K562 (cell line): ENCODE results near the gene N4BP2. TPM values are rescaled to one million over a fixed set of nuclear protein-coding genes. Genes with fewer than 3 reads are reported as not detected.

Source experiments
- E4F1 ChIP-seq: fragments of 250-450 bp; sonication (Bioruptor Pico); IDR thresholded peaks from 2 replicates; pipeline ENCODE4 v1.5.0; 2021; ENCODE audit warnings: mild to moderate bottlenecking, borderline replicate concordance
- ELF2 ChIP-seq: fragments of 250-450 bp; sonication (Bioruptor Pico); IDR thresholded peaks from 2 replicates; pipeline ENCODE4 v1.5.0; 2021; ENCODE audit warnings: mild to moderate bottlenecking
- GATAD2B ChIP-seq: fragments of 450-650 bp; IDR thresholded peaks from 2 replicates; pipeline ENCODE4 v1.6.1; 2017; ENCODE audit warnings: mild to moderate bottlenecking, borderline replicate concordance
- MTA2 ChIP-seq: fragments of 450-650 bp; IDR thresholded peaks from 2 replicates; pipeline ENCODE4 v1.6.1; 2016; ENCODE audit warnings: low read depth
- NBN ChIP-seq: fragments of 450-650 bp; IDR thresholded peaks from 2 replicates; pipeline ENCODE4 v1.6.1; 2016; ENCODE audit warnings: low read depth, mild to moderate bottlenecking
- NONO ChIP-seq, 2 experiments: fragments of 200-400 bp in 1 of 2; fragments of 450-650 bp in 1 of 2; formaldehyde crosslinking in 1 of 2; IDR thresholded peaks; 2 replicates each; pipeline ENCODE4 v1.6.1; 2017; ENCODE audit warnings: low read depth in 2 of 2, mild to moderate bottlenecking in 2 of 2, moderate library complexity in 2 of 2, low read length in 1 of 2
- PHF8 ChIP-seq: fragments of 200-600 bp; sonication (generic); IDR thresholded peaks from 2 replicates; pipeline ENCODE4 v1.6.1; 2012; ENCODE audit warnings: mixed run types, mild to moderate bottlenecking, inconsistent platforms, low read length, moderate library complexity, borderline replicate concordance
- PML ChIP-seq: IDR thresholded peaks from 2 replicates; pipeline ENCODE4 v1.6.1; 2012; ENCODE audit warnings: low read length, inconsistent platforms
- RBM14 ChIP-seq: fragments of 200-400 bp; formaldehyde crosslinking; IDR thresholded peaks from 2 replicates; pipeline ENCODE4 v1.6.1; 2018; ENCODE audit warnings: low read depth, mild to moderate bottlenecking, low read length, moderate library complexity, borderline replicate concordance; ENCODE audit not compliant: insufficient read depth
- RERE ChIP-seq: sonication (generic); formaldehyde crosslinking; IDR thresholded peaks from 2 replicates; pipeline ENCODE4 v1.8.0; 2023; ENCODE audit warnings: missing genetic modification reagents, mild to moderate bottlenecking, borderline replicate concordance
- SMARCB1 ChIP-seq: IDR thresholded peaks from 2 replicates; pipeline ENCODE4 v1.6.1; 2011; ENCODE audit warnings: improper control_type of control experiment, low read depth; ENCODE audit not compliant: insufficient read length
- STAG1 ChIP-seq: sonication (generic); formaldehyde crosslinking; IDR thresholded peaks from 2 replicates; pipeline ENCODE4 v1.5.0; 2020; ENCODE audit warnings: missing genetic modification reagents, borderline replicate concordance
- TRIM25 ChIP-seq: fragments of 450-650 bp; IDR thresholded peaks from 2 replicates; pipeline ENCODE4 v1.7.0; 2016; ENCODE audit warnings: borderline replicate concordance
- ZNF707 ChIP-seq: fragments of 250-450 bp; sonication (Bioruptor Pico); conservative IDR thresholded peaks from 2 replicates; pipeline ENCODE4 v1.8.0; 2022; ENCODE audit warnings: inconsistent platforms, mild to moderate bottlenecking, moderate library complexity
- polyA plus RNA-seq, 8 experiments: library from polyadenylated mRNA; depleted of rRNA in 4 of 8; stranded (reverse) in 5 of 8; unstranded in 3 of 8; fragments of >200 nt; fragmentation: Nextera tagmentation in 2 of 8; fragmentation: Illumina TruSeq in 1 of 8; extraction: Ambion mirVana in 2 of 8; extraction: Trizol in 1 of 8; gene quantifications; 2 replicates each; pipeline versions ENCODE4 v1.2.1 to v1.2.3, GENCODE V29; 2011 to 2014; ENCODE audit warnings: inconsistent platforms in 1 of 8, missing spikeins in 1 of 8
- total RNA-seq, 7 experiments: library from RNA; depleted of rRNA in 6 of 7; stranded (reverse); fragments of >200 nt in 6 of 7; fragmentation: Illumina TruSeq in 2 of 7; extraction: Trizol in 2 of 7; gene quantifications; 2 replicates each; pipeline versions ENCODE4 v1.2.1 to v1.2.3, GENCODE V29; 2011 to 2021; ENCODE audit warnings: low replicate concordance in 1 of 7

Gene N4BP2
- total and polyA plus RNA-seq, 9 of the 15 experiments (the other 6 are each of a cell fraction or from before 2014, with no cell fraction given): 2.7 to 12.6 (median 7.6) TPM

DNA sequence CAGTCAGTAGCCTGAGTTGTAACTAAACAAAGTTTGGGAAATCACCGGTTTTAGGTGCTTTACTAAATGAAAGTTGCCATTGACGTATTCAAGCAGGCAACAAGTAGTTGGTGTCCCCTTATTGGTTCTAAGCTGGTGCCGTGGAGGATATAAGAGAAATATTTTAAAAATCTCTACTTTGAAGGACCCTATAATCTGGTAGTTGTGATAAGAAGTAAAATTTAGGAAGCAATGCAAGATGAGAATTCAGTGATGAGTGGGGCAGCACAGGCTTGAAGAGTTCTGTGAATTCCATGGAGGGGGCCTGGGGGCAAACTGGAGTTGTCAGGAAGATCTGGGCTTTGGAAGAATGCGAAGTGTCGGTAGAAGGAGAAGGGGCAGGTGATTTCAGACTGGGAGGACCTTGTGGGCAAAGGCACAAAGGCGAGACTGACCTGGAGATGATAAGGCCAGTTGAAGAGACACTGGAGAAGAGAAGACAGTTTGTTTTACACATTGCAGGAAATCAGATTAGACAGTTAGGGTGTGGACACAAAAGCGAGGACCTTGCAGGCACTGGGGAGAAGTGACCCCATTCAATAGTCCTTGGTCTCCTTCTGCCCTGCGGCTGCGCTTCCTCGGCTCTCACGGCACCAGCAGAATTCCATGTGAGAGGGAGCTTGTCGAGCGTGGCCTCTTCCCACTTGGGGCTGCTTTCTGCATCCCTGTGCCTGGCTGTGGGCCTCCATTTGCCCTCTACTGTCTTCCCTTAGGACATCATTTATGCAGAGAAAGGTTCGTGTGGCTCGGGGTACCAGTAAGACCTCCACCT, 141.4 kb downstream of the N4BP2 start (continued):
- no peak for TF ChIP-seq E4F1 (CRISPR knock-in tag)
- TF ChIP-seq ELF2: no peak
- TF ChIP-seq RERE (CRISPR knock-in tag): no peak
- 0 out of 2 replicates have a peak, but pooled peaks have one; percentile 14 for TF ChIP-seq GATAD2B
- TF ChIP-seq MTA2: 0 out of 2 replicates have a peak, but pooled peaks have one; percentile 31
- no peak for TF ChIP-seq STAG1
- no peak for TF ChIP-seq RBM14
- no peak for TF ChIP-seq SMARCB1
- peak; percentile 27; the same call in 1 of the 2 replicates for TF ChIP-seq PHF8
- TF ChIP-seq NONO (IDR thresholded peaks at IDR 0.05; ENCODE audit: low read depth in 2 of 2, low read length in 1 of 2): no peak
- TF ChIP-seq NBN: peak; percentile 82; the same call in 1 of the 2 replicates
- 0 out of 2 replicates have a peak, but pooled peaks have one; percentile 18 for TF ChIP-seq PML
- no peak for TF ChIP-seq TRIM25
- TF ChIP-seq ZNF707: no peak
